Neural progenitor cell (in vitro differentiated cells): ENCODE data around the gene STARD9. TPM values are rescaled to one million over a fixed set of nuclear protein-coding genes. Genes with fewer than 3 reads are reported as not detected.
A peak's percentile ranks its signal among the peaks of the same experiment; 100 is the strongest.

Experiments
- DNase-seq: peaks from one replicate; pipeline ENCODE4 v3.0.0-alpha.2; 2016; ENCODE audit warnings: low spot score
- H2AFZ ChIP-seq: fragments of 200-600 bp; sonication (generic); replicated peaks from 2 replicates; pipeline ENCODE4 v1.6.1; 2016; ENCODE audit warnings: antibody characterized with exemption
- H3F3A ChIP-seq: fragments of 200-600 bp; sonication (generic); 2 replicates; pipeline ENCODE4 v1.6.1; 2016; ENCODE audit warnings: antibody characterized with exemption, low read depth
- H3K27ac ChIP-seq: fragments of 200-600 bp; sonication (generic); 2 replicates; pipeline ENCODE4 v1.5.1; 2016; ENCODE audit warnings: mild to moderate bottlenecking
- H3K27me3 ChIP-seq: fragments of 200-600 bp; sonication (generic); 2 replicates; pipeline ENCODE4 v1.6.1; 2016; ENCODE audit warnings: mild to moderate bottlenecking, moderate library complexity
- H3K36me3 ChIP-seq: fragments of 200-600 bp; sonication (generic); 2 replicates; pipeline ENCODE4 v1.5.1; 2016
- H3K4me1 ChIP-seq: fragments of 200-600 bp; sonication (generic); 2 replicates; pipeline ENCODE4 v1.6.1; 2016; ENCODE audit warnings: mixed run types
- H3K4me2 ChIP-seq: fragments of 200-600 bp; sonication (generic); 2 replicates; pipeline ENCODE4 v1.6.1; 2016
- H3K4me3 ChIP-seq: fragments of 200-600 bp; sonication (generic); 2 replicates; pipeline ENCODE4 v1.5.1; 2016
- H3K79me2 ChIP-seq: fragments of 200-600 bp; sonication (generic); 2 replicates; pipeline ENCODE4 v1.6.1; 2016; ENCODE audit warnings: low read depth
- H3K9ac ChIP-seq: fragments of 200-600 bp; sonication (generic); 2 replicates; pipeline ENCODE4 v1.6.1; 2016
- H3K9me3 ChIP-seq: fragments of 200-600 bp; sonication (generic); 2 replicates; pipeline ENCODE4 v1.5.1; 2016; ENCODE audit warnings: low read depth
- H4K20me1 ChIP-seq: fragments of 200-600 bp; sonication (generic); 2 replicates; pipeline ENCODE4 v1.6.1; 2016; ENCODE audit warnings: low read depth
- H3K27ac Mint-ChIP-seq: 3 replicates; pipeline ENCODE4 v1.8.0; 2021; ENCODE audit warnings: mixed read lengths
- H3K27me3 Mint-ChIP-seq: 2 replicates; pipeline ENCODE4 v1.8.0; 2022; ENCODE audit warnings: low read depth, mild to moderate bottlenecking, inconsistent platforms, moderate library complexity, mixed read lengths; ENCODE audit not compliant: insufficient read depth
- H3K36me3 Mint-ChIP-seq: 3 replicates; pipeline ENCODE4 v1.8.0; 2021; ENCODE audit warnings: mixed read lengths
- H3K4me1 Mint-ChIP-seq: 3 replicates; pipeline ENCODE4 v1.8.0; 2021; ENCODE audit warnings: mixed read lengths
- H3K4me3 Mint-ChIP-seq: 3 replicates; pipeline ENCODE4 v1.8.0; 2021; ENCODE audit warnings: mild to moderate bottlenecking, moderate library complexity, mixed read lengths
- H3K9me3 Mint-ChIP-seq: 3 replicates; pipeline ENCODE4 v1.8.0; 2020; ENCODE audit warnings: mixed read lengths
- EZH2 ChIP-seq: fragments of 200-600 bp; sonication (generic); IDR thresholded peaks from 2 replicates; pipeline ENCODE4 v1.6.1; 2017; ENCODE audit warnings: antibody characterized with exemption, mild to moderate bottlenecking, moderate library complexity
- EZH2phosphoT487 ChIP-seq: fragments of 200-600 bp; sonication (generic); IDR thresholded peaks from 2 replicates; pipeline ENCODE4 v1.6.1; 2017; ENCODE audit warnings: antibody characterized with exemption
- total RNA-seq: library from RNA; depleted of rRNA; stranded (reverse); fragments of >200 nt; gene quantifications from 2 replicates; pipeline ENCODE4 v1.2.3, GENCODE V29; 2015; ENCODE audit warnings: low replicate concordance
- TF ChIP-seq, protein P1 (sequence below): fragments of 200-600 bp; sonication (generic); IDR thresholded peaks from 2 replicates; pipeline ENCODE4 v1.5.1; 2017; ENCODE audit warnings: antibody characterized with exemption, mild to moderate bottlenecking

Gene STARD9
- total RNA-seq, 1 donor from 2014 or later, result 11.9 TPM

DNA sequence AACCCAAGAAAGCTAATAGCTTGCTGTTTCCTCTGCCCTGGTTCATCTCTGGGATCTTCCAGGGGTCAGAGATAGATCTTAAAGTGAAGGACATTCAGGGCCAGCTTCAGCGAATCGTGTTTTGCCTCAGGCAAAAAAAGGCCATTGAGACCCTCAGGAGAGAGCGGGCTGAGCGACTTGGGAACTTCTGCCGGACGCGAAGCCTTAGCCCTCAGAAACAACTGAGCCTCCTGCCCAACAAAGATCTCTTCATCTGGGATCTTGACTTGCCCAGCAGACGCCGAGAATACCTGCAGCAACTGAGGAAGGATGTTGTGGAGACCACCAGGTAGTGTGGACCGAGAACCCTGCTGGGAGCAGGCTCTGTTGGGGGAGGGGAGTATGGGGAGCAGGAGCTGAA lies 119.0 kb downstream of the STARD9 start:
- no peaks in the 10 kb centered on the region for H3K4me1 ChIP-seq
- H3K79me2 ChIP-seq, result no peaks in the 10 kb centered on the region
- H3K27me3 ChIP-seq, result no peaks in the 10 kb centered on the region
- TF ChIP-seq, protein P1, sequence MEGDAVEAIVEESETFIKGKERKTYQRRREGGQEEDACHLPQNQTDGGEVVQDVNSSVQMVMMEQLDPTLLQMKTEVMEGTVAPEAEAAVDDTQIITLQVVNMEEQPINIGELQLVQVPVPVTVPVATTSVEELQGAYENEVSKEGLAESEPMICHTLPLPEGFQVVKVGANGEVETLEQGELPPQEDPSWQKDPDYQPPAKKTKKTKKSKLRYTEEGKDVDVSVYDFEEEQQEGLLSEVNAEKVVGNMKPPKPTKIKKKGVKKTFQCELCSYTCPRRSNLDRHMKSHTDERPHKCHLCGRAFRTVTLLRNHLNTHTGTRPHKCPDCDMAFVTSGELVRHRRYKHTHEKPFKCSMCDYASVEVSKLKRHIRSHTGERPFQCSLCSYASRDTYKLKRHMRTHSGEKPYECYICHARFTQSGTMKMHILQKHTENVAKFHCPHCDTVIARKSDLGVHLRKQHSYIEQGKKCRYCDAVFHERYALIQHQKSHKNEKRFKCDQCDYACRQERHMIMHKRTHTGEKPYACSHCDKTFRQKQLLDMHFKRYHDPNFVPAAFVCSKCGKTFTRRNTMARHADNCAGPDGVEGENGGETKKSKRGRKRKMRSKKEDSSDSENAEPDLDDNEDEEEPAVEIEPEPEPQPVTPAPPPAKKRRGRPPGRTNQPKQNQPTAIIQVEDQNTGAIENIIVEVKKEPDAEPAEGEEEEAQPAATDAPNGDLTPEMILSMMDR, result no peak
- no peak for TF ChIP-seq EZH2
- TF ChIP-seq EZH2phosphoT487, result no peak
- Mint-ChIP-seq H3K36me3 (peaks cover 32% of the 10 kb centered on the region), H3K27me3 (peaks cover 6% of the 10 kb centered on the region), H3K9me3 (peaks cover 2% of the 10 kb centered on the region), H3K27ac (no peak overlapping the region), H3K4me3 (no peak overlapping the region), H3K4me1 (no peaks in the 10 kb centered on the region)
- no peak overlapping the region for H3K9ac ChIP-seq
- no peak for DNase-seq
- no peaks in the 10 kb centered on the region for H3K9me3 ChIP-seq
- no peak overlapping the region for H3K27ac ChIP-seq
- H4K20me1 ChIP-seq, result no peaks in the 10 kb centered on the region
- no peaks in the 10 kb centered on the region for H3K36me3 ChIP-seq
- no peak overlapping the region for H2AFZ ChIP-seq
- H3K4me2 ChIP-seq, result no peak overlapping the region
- no peaks in the 10 kb centered on the region for H3F3A ChIP-seq
- H3K4me3 ChIP-seq, result no peak overlapping the region

DNA sequence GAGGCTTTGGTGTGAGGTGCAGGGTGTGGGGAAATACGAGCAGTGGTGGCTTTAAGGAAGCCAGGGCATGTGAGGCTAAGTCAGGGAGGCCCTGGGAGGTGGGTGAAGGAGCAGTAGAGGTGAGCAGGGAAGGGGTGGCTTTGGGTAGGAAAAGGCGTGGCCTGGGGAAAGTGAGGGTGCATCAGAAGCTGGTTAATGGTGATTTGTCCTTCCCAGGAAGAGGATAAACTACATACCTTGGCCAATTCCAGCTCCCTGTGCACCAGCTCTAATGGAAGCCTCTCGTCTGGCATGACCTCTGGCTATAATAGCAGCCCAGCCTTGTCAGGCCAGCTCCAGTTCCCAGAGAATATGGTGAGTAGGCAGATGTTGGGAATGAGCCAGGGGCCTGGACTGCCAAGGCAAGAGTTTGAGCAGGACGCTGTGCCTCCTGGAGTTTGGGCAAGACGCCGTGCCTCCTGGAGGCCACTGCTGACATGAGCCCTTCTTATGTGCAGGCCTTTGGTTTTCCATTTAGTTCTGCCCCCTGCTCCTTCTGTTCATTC lies 120.2 kb downstream of the STARD9 start:
- no peaks in the 10 kb centered on the region for H3K9me3 ChIP-seq
- Mint-ChIP-seq H3K4me3 (no peak overlapping the region), H3K4me1 (no peaks in the 10 kb centered on the region), H3K9me3 (peaks cover 7% of the 10 kb centered on the region), H3K27ac (peak overlapping the region; percentile 90), H3K27me3 (peaks cover 6% of the 10 kb centered on the region), H3K36me3 (peaks cover 38% of the 10 kb centered on the region)
- no peaks in the 10 kb centered on the region for H4K20me1 ChIP-seq
- H3K9ac ChIP-seq, result no peak overlapping the region
- no peaks in the 10 kb centered on the region for H3K4me1 ChIP-seq
- no peaks in the 10 kb centered on the region for H3K79me2 ChIP-seq
- H2AFZ ChIP-seq, result no peak overlapping the region
- no peaks in the 10 kb centered on the region for H3K27me3 ChIP-seq
- no peaks in the 10 kb centered on the region for H3F3A ChIP-seq
- no peaks in the 10 kb centered on the region for H3K36me3 ChIP-seq
- no peak overlapping the region for H3K27ac ChIP-seq
- no peak overlapping the region for H3K4me3 ChIP-seq
- TF ChIP-seq EZH2 (no peak), EZH2phosphoT487 (no peak)
- TF ChIP-seq, protein P1, result no peak
- DNase-seq, result no peak
- H3K4me2 ChIP-seq, result no peak overlapping the region

DNA sequence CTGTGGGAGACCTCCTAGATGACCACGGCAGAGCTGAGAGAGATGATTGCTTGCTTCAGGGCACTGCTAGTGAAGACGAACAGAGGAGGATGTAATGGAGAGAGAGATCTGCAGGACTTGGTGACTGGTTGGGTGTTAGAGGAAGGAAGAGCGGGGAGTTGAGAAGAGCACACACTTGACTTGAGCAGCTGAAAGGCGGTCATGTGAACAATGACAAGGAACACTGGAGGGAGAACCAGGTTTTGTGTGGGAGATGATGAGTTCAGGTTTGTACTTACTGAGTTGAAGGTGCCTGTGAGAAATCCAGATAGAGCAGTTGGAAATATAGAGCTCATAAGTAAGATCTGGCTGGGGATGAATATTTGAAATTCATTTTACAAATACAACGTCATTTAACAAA lies 121.2 kb downstream of the STARD9 start:
- Histone ChIP-seq H2AFZ (no peak overlapping the region), H4K20me1 (no peaks in the 10 kb centered on the region), H3K4me1 (no peaks in the 10 kb centered on the region), H3K4me3 (no peak overlapping the region), H3K27ac (peak overlapping the region; percentile 17), H3K79me2 (no peaks in the 10 kb centered on the region), H3K4me2 (no peak overlapping the region), H3K9ac (no peak overlapping the region), H3K9me3 (no peaks in the 10 kb centered on the region), H3F3A (no peaks in the 10 kb centered on the region), H3K36me3 (no peaks in the 10 kb centered on the region), H3K27me3 (no peaks in the 10 kb centered on the region)
- Mint-ChIP-seq H3K4me3 (no peak overlapping the region), H3K9me3 (peaks cover 14% of the 10 kb centered on the region), H3K4me1 (no peaks in the 10 kb centered on the region), H3K36me3 (peaks cover 43% of the 10 kb centered on the region), H3K27ac (no peak overlapping the region), H3K27me3 (peaks cover 5% of the 10 kb centered on the region)
- no peak for DNase-seq
- no peak for TF ChIP-seq EZH2phosphoT487
- TF ChIP-seq, protein P1, result no peak
- no peak for TF ChIP-seq EZH2
